Measurements from ENCODE around the gene PCNX3. TPM values are rescaled to one million over a fixed set of nuclear protein-coding genes. Genes with fewer than 3 reads are reported as not detected.

PCNX3 gene
- total and polyA plus RNA-seq, 2 of the 13 experiments (the other 11 are each of a cell fraction or from before 2014, with no cell fraction given), result 16.2 to 23.0 TPM

DNA sequence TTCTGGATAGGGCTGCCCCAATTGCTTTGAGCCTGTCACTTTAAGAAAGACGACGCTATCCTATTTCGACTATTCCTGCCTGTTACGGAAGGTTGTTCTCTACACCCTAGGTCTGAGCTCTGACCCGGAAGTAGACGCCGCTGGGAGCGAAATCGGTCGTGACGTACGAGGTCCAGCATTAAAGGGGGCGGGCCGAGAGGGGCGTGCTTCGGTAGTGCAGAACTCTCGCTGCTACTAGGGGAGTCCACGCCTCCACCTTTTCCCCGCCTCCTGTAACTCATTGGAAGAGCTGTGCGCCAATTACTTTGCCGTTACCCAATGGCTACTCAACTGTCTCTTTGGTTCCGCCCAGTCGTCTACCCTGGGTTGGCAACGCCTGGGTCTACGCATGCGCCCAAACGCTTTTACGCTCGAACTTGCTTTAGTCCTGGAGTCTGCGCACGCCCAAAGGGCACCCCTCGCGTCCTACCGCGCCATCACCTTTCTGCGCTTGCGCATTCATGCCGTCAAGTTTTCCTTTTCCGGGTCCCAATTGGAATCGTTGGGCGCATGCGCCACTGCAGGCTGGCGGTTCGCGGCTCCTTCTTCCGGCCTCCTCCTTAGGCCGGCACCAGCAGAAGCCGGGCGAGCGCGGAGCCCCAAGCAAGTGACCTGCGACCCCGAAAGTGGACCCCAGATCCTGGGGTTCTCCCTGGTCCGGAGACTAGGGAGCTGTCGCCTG, at the start of gene PCNX3 (continued):
- TF ChIP-seq ZNF143 (CRISPR knock-in tag; IDR thresholded peaks at IDR 0.05) (peak; percentile 72), ZNF124 (CRISPR knock-in tag; IDR thresholded peaks at IDR 0.05) (0 out of 2 replicates have a peak, but pooled peaks have one; percentile 42), ZNF275 (CRISPR knock-in tag; IDR thresholded peaks at IDR 0.05; ENCODE audit: borderline replicate concordance) (no peak), ZFP36 (IDR thresholded peaks at IDR 0.05; ENCODE audit: borderline replicate concordance, low read depth, low read length, partially characterized antibody) (no peak)
- TF ChIP-seq, protein P1, sequence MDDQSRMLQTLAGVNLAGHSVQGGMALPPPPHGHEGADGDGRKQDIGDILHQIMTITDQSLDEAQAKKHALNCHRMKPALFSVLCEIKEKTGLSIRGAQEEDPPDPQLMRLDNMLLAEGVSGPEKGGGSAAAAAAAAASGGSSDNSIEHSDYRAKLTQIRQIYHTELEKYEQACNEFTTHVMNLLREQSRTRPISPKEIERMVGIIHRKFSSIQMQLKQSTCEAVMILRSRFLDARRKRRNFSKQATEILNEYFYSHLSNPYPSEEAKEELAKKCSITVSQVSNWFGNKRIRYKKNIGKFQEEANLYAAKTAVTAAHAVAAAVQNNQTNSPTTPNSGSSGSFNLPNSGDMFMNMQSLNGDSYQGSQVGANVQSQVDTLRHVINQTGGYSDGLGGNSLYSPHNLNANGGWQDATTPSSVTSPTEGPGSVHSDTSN (CRISPR knock-in tag; IDR thresholded peaks at IDR 0.05; ENCODE audit: borderline replicate concordance), result no peak; the same call in 1 of the 2 replicates

DNA sequence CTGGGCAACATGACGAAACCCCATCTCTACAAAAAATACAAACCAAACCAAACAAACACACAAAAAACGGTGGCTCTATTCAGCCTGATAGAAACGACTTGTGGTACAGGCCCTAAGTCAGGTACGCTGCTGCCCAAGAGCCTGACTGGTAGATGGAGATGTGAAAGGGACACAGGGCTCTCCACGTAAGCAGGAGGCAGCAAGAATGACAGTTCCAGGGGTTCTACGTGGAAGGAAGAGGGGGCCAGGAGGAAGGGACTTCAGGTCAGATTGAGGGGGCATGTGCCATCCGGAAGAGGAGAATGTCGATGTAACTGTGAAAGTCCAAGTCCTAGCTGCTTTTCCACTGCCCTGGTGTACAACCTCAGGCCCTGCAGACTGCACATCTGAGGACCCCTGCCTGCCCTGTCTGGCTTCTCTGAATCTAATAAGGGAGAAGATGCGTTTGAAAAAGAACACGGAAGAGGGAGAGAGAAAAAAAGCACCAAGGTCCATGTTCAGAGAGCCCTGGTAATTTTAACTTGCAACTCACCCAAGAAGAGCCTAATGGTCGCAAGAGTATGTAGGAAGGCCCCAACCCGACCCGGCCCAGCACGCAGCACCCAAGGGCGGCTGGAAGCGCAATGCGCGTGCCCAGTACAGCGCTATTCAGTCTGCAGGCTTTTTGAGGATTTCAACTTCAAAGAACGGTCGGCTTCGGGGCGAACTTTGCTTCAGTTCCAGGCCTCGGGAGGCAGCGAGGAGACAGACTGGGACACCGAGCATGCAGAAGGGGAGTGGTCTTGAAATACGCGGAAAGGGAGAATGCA, 46.2 kb upstream of the PCNX3 start:
- CTCF ChIA-PET (ENCODE audit: low intra/inter-chr PET ratio, low total read pairs), result interaction anchor here (1.0 to 1.3 kb wide), 2 partner anchors 18 to 28 kb away, joined by 4 to 5 read pairs; no protein-coding TSS in a partner anchor
- no peaks in the 10 kb centered on the region; a peak in 1 of 5 replicates for H3K27me3 ChIP-seq (ENCODE audit: control insufficient read depth in 1 of 2, insufficient read depth in 2 of 2, low read length in 2 of 2)
- H3K4me2 ChIP-seq (ENCODE audit: low read depth, low read length), result peak overlapping the region; percentile 97
- no peak overlapping the region for H2AFZ ChIP-seq (ENCODE audit: low read length)
- in situ Hi-C loops (cut with HindIII; ENCODE audit: extremely low pct_ligation_motif_present, low pct_unique_long_range_greater_than_20kb) (no loop called here), intact Hi-C loops (cut with micrococcal nuclease; ENCODE audit: unreplicated experiment) (no loop called here)
- BruUV-seq (replicated peaks), result no TSS peak
- H3K4me3 ChIP-seq (replicated peaks in 1 of 3; ENCODE audit: insufficient read depth in 1 of 3, low read depth in 2 of 3, low read length in 3 of 3), result peak overlapping the region; percentile 57 to 99 (median 95)
- DNase-seq (ENCODE audit: low spot score), result no peak
- peak; percentile 23 for FAIRE-seq
- H4K20me1 ChIP-seq (ENCODE audit: insufficient read depth, low read length), result no peaks in the 10 kb centered on the region; the same call in 1 of the 2 replicates
- peak overlapping the region; percentile 85 for H3K27ac ChIP-seq (ENCODE audit: extremely low read length, insufficient read depth, low read length)
- peaks cover 35% of the 10 kb centered on the region for H3K4me1 ChIP-seq (ENCODE audit: insufficient read depth, low read length)
- WGBS (ENCODE audit: low lambda C conversion rate), result 2% methylated on average over 28 of the region's 28 CpGs
- H3K9ac ChIP-seq (ENCODE audit: insufficient read depth, low read depth, low read length), result peak overlapping the region; percentile 88
- POLR2A ChIA-PET, result interaction anchor here (0.7 to 2.5 kb wide), 16 partner anchors 10 to 447 kb away, joined by 3 to 34 read pairs (median 6); partner anchors contain the start of genes FAU, LTBP3, MALAT1 and MRPL49
- H3K9me3 ChIP-seq (ENCODE audit: low read length), result no peaks in the 10 kb centered on the region
- peaks cover 23% of the 10 kb centered on the region for H3K79me2 ChIP-seq (ENCODE audit: insufficient read depth, low read length)
- peaks cover 3 to 5% of the 10 kb centered on the region in 2 experiments; a peak in 2 of 5 replicates for H3K36me3 ChIP-seq (replicated peaks in 1 of 2; ENCODE audit: control insufficient read depth in 1 of 2, insufficient read depth in 2 of 2, low read length in 2 of 2)
- peak; percentile 58 for ATAC-seq
- TF ChIP-seq GLMP (CRISPR knock-in tag; IDR thresholded peaks at IDR 0.05; ENCODE audit: borderline replicate concordance) (no peak), AGO1 (IDR thresholded peaks at IDR 0.05; ENCODE audit: low read depth, low read length, poor library complexity, severe bottlenecking) (no peak), ESRRA (CRISPR knock-in tag; IDR thresholded peaks at IDR 0.05; ENCODE audit: low read depth) (no peak), ZBTB38 (CRISPR knock-in tag; IDR thresholded peaks at IDR 0.05) (no peak), ZNF446 (CRISPR knock-in tag; IDR thresholded peaks at IDR 0.05) (no peak), SALL1 (CRISPR knock-in tag; IDR thresholded peaks at IDR 0.05) (no peak), ZNF782 (CRISPR knock-in tag; IDR thresholded peaks at IDR 0.05; ENCODE audit: borderline replicate concordance) (no peak)
- TF ChIP-seq, protein P2, sequence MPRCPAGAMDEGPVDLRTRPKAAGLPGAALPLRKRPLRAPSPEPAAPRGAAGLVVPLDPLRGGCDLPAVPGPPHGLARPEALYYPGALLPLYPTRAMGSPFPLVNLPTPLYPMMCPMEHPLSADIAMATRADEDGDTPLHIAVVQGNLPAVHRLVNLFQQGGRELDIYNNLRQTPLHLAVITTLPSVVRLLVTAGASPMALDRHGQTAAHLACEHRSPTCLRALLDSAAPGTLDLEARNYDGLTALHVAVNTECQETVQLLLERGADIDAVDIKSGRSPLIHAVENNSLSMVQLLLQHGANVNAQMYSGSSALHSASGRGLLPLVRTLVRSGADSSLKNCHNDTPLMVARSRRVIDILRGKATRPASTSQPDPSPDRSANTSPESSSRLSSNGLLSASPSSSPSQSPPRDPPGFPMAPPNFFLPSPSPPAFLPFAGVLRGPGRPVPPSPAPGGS (CRISPR knock-in tag; IDR thresholded peaks at IDR 0.05), result no peak
- TF ChIP-seq, protein P3, sequence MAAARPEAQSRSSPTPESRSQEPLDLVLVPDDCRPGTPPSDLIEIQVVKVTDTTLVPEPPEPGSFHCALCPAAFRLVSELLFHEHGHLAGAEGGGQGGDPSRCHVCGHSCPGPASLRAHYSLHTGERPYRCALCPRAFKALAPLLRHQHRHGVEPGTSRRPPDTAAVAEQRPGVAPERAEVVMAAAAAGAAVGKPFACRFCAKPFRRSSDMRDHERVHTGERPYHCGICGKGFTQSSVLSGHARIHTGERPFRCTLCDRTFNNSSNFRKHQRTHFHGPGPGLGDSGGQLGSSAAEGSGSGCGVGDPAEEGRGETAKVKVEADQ (CRISPR knock-in tag; IDR thresholded peaks at IDR 0.05; ENCODE audit: borderline replicate concordance), result no peak
